GM21737 (cell line): Measurements from ENCODE around the gene SEC14L2.

Experiments used
- ATAC-seq: cut with Tn5 transposase; IDR thresholded peaks from one replicate; pipeline ENCODE4 v1.9.1; 2021; ENCODE audit warnings: mild to moderate bottlenecking, moderate library complexity; ENCODE audit not compliant: unreplicated experiment

SEC14L2 gene

GRCh38 chr22:30424534-30425326 is 27.9 kb downstream of the SEC14L2 start:
- no peak for ATAC-seq

GRCh38 chr22:30425327-30425615 is 28.5 kb downstream of the SEC14L2 start:
- ATAC-seq = no peak

GRCh38 chr22:30425616-30426387 is 29.0 kb downstream of the SEC14L2 start, which contains the start of gene MTFP1:
MTFP1 (plus strand) TSS chr22:30425768; CDS start chr22:30425880, 112 bp downstream.
- no peak for ATAC-seq

- no peak for ATAC-seq
Observed at GRCh38 chr22:30426388-30427353, 29.9 kb downstream of the SEC14L2 start.

- no peak for ATAC-seq
Observed at GRCh38 chr22:30427871-30428270, 31.1 kb downstream of the SEC14L2 start.

GRCh38 chr22:30429887-30430286 is 33.1 kb downstream of the SEC14L2 start:
- ATAC-seq = no peak

- ATAC-seq = no peak
Observed at GRCh38 chr22:30430933-30431332, 34.1 kb downstream of the SEC14L2 start.

- no peak for ATAC-seq
Observed at GRCh38 chr22:30432096-30432495, 35.3 kb downstream of the SEC14L2 start.

- no peak for ATAC-seq
Observed at GRCh38 chr22:30432520-30432919, 35.7 kb downstream of the SEC14L2 start.

- ATAC-seq = no peak
Observed at GRCh38 chr22:30433227-30433626, 36.4 kb downstream of the SEC14L2 start.

- no peak for ATAC-seq
Observed at GRCh38 chr22:30433773-30434172, 37.0 kb downstream of the SEC14L2 start.

GRCh38 chr22:30434843-30435242 is 38.0 kb downstream of the SEC14L2 start:
- no peak for ATAC-seq

GRCh38 chr22:30435674-30436126 is 38.9 kb downstream of the SEC14L2 start:
- no peak for ATAC-seq

- no peak for ATAC-seq
Observed at GRCh38 chr22:30436196-30436595, 39.4 kb downstream of the SEC14L2 start.

GRCh38 chr22:30438559-30438958 is 41.7 kb downstream of the SEC14L2 start:
- ATAC-seq = no peak

GRCh38 chr22:30439226-30439625 is 42.4 kb downstream of the SEC14L2 start:
- no peak for ATAC-seq

- no peak for ATAC-seq
Observed at GRCh38 chr22:30439836-30440235, 43.0 kb downstream of the SEC14L2 start.

- ATAC-seq = no peak
Observed at GRCh38 chr22:30441088-30441487, 44.3 kb downstream of the SEC14L2 start.

GRCh38 chr22:30444632-30445437 is 48.0 kb downstream of the SEC14L2 start:
- no peak for ATAC-seq

- no peak for ATAC-seq
Observed at GRCh38 chr22:30445438-30446145, 48.8 kb downstream of the SEC14L2 start.
